ENCODE data around the gene CENPX.

DNA sequence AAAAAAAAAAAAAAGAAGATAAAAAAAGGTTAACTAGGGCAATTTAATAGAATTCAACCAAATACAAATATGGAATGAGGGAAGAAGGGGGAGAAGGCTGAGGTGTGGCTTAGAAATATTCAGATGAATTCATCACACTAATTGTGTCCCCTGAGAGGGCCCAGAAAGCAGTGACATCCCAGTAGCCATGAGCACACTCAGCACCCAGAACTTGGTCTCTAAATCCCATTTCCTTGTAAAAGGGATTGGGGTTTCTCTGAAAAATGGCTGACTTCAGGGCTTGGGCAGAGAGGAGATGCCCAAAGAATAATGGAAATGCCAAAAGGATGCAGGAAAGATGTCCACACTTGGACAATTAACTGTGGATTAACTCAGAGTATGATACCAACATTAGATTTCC, 49.2 kb downstream of the CENPX start:
- TF ChIP-seq POLR2AphosphoS2 (IDR thresholded peaks at IDR 0.05; ENCODE audit: low read depth, low read length) = no peak
- TF ChIP-seq RELA (CRISPR knock-in tag; IDR thresholded peaks at IDR 0.05) = no peak
- TF ChIP-seq, protein P1, sequence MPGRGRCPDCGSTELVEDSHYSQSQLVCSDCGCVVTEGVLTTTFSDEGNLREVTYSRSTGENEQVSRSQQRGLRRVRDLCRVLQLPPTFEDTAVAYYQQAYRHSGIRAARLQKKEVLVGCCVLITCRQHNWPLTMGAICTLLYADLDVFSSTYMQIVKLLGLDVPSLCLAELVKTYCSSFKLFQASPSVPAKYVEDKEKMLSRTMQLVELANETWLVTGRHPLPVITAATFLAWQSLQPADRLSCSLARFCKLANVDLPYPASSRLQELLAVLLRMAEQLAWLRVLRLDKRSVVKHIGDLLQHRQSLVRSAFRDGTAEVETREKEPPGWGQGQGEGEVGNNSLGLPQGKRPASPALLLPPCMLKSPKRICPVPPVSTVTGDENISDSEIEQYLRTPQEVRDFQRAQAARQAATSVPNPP (CRISPR knock-in tag; IDR thresholded peaks at IDR 0.05) = no peak
- TF ChIP-seq YY1 (IDR thresholded peaks at IDR 0.05; ENCODE audit: insufficient read depth, insufficient replicate concordance, low read depth, low read length) = no peak
- no peak for TF ChIP-seq ZNF547 (CRISPR knock-in tag; IDR thresholded peaks at IDR 0.05)
- TF ChIP-seq CREB1 (IDR thresholded peaks at IDR 0.05) = no peak
- TF ChIP-seq CREB1 (CRISPR knock-in tag; IDR thresholded peaks at IDR 0.05) = no peak

All from HepG2 (cell line).